IMR-90 (cell line): ENCODE data around the gene ZNF407. TPM values are rescaled to one million over a fixed set of nuclear protein-coding genes. Genes with fewer than 3 reads are reported as not detected.

Source experiments
- ATAC-seq: fragments of 200-7000 bp; cut with Tn5 transposase; 2 replicates; pipeline ENCODE4 v1.9.1; 2020; ENCODE audit warnings: low read depth, mild to moderate bottlenecking, moderate library complexity
- BruUV-seq: library from RNA; stranded (reverse); fragments of 400-500 nt; replicated peaks from 2 replicates; lab custom pipeline; 2021; lab: Mats Ljungman, UMichigan
- CTCF ChIA-PET: fragments of 300-600 bp; formaldehyde crosslinking; extraction: SDS; loops from one replicate; lab custom pipeline; 2021; ENCODE audit warnings: antibody characterized with exemption; lab: Yijun Ruan, JAX
- POLR2A ChIA-PET: fragments of 300-600 bp; sonication (Branson Sonifier 250); formaldehyde crosslinking; loops from one replicate; lab custom pipeline; 2022; ENCODE audit warnings: antibody characterized with exemption; ENCODE audit not compliant: unreplicated experiment; lab: Charles Lee
- DNase-seq: peaks from one replicate; pipeline ENCODE4 v3.0.0; 2013
- H2AFZ ChIP-seq: replicated peaks from 2 replicates; pipeline ENCODE3; 2013; ENCODE audit warnings: low read length, mild to moderate bottlenecking; ENCODE audit not compliant: poor library complexity
- H2AK5ac ChIP-seq: 2 replicates; pipeline ENCODE4 v1.6.1; 2013; ENCODE audit warnings: low read depth, low read length, inconsistent platforms
- H2AK9ac ChIP-seq: replicated peaks from 2 replicates; pipeline ENCODE3; 2013; ENCODE audit warnings: mild to moderate bottlenecking, low read depth, low read length, moderate library complexity; ENCODE audit not compliant: poor library complexity
- H2BK120ac ChIP-seq: 2 replicates; pipeline ENCODE4 v1.6.1; 2013; ENCODE audit warnings: low read depth, low read length, inconsistent platforms
- H2BK15ac ChIP-seq: 3 replicates; pipeline ENCODE4 v1.6.1; 2013; ENCODE audit warnings: low read depth, low read length, inconsistent platforms
- H2BK20ac ChIP-seq: 2 replicates; pipeline ENCODE4 v1.6.1; 2013; ENCODE audit warnings: low read depth, mild to moderate bottlenecking, inconsistent platforms, low read length, moderate library complexity
- H2BK5ac ChIP-seq: 2 replicates; pipeline ENCODE4 v1.6.1; 2013; ENCODE audit warnings: mild to moderate bottlenecking, low read depth, low read length, inconsistent platforms; ENCODE audit not compliant: poor library complexity, severe bottlenecking
- H3K14ac ChIP-seq: replicated peaks from 2 replicates; pipeline ENCODE4 v1.6.1; 2013; ENCODE audit warnings: low read depth, low read length, inconsistent platforms
- H3K18ac ChIP-seq: 2 replicates; pipeline ENCODE4 v1.6.1; 2013; ENCODE audit warnings: low read depth, low read length, control low read depth
- H3K23ac ChIP-seq: 2 replicates; pipeline ENCODE4 v1.6.1; 2013; ENCODE audit warnings: low read depth, low read length, inconsistent platforms
- H3K27ac ChIP-seq: 2 replicates; pipeline ENCODE4 v1.5.1; 2013; ENCODE audit warnings: mild to moderate bottlenecking, control low read depth, low read length; ENCODE audit not compliant: insufficient read depth
- H3K27me3 ChIP-seq: 2 replicates; pipeline ENCODE4 v1.6.1; 2013; ENCODE audit warnings: low read length; ENCODE audit not compliant: control insufficient read depth, insufficient read depth
- H3K36me3 ChIP-seq: 2 replicates; pipeline ENCODE4 v1.6.1; 2013; ENCODE audit warnings: low read length, mixed read lengths; ENCODE audit not compliant: control insufficient read depth, insufficient read depth
- H3K4ac ChIP-seq: 2 replicates; pipeline ENCODE4 v1.6.1; 2013; ENCODE audit warnings: low read depth, low read length, inconsistent platforms
- H3K4me1 ChIP-seq: 2 replicates; pipeline ENCODE4 v1.6.1; 2013; ENCODE audit warnings: low read length, mixed read lengths; ENCODE audit not compliant: control insufficient read depth, insufficient read depth
- H3K4me2 ChIP-seq: 2 replicates; pipeline ENCODE4 v1.6.1; 2013; ENCODE audit warnings: low read depth, mild to moderate bottlenecking, control low read depth, low read length, moderate library complexity
- H3K4me3 ChIP-seq: 2 replicates; pipeline ENCODE4 v1.5.1; 2013; ENCODE audit warnings: low read depth, mild to moderate bottlenecking, control low read depth, low read length, moderate library complexity; ENCODE audit not compliant: insufficient read depth
- H3K56ac ChIP-seq: 2 replicates; pipeline ENCODE4 v1.6.1; 2013; ENCODE audit warnings: low read length, inconsistent platforms; ENCODE audit not compliant: insufficient read depth; ENCODE audit errors: extremely low read depth
- H3K79me1 ChIP-seq, 2 experiments: 2 replicates each; pipeline ENCODE4 v1.6.1; 2013; ENCODE audit warnings: low read length in 2 of 2, inconsistent platforms in 1 of 2, low read depth in 1 of 2
- H3K9ac ChIP-seq: 2 replicates; pipeline ENCODE4 v1.6.1; 2013; ENCODE audit warnings: low read depth, low read length, control low read depth
- H3K9me1 ChIP-seq: 2 replicates; pipeline ENCODE4 v1.6.1; 2013; ENCODE audit warnings: low read length, inconsistent platforms; ENCODE audit not compliant: insufficient read depth
- H3K9me3 ChIP-seq: 2 replicates; pipeline ENCODE4 v1.6.1; 2013; ENCODE audit warnings: low read length; ENCODE audit not compliant: control insufficient read depth, insufficient read depth
- H4K20me1 ChIP-seq: 2 replicates; pipeline ENCODE4 v1.6.1; 2013; ENCODE audit warnings: low read length, inconsistent platforms; ENCODE audit not compliant: insufficient read depth
- H4K5ac ChIP-seq: 2 replicates; pipeline ENCODE4 v1.6.1; 2013; ENCODE audit warnings: mild to moderate bottlenecking, low read depth, low read length, control low read depth
- H4K8ac ChIP-seq, 2 experiments: 2 replicates each; pipeline ENCODE4 v1.6.1; 2013; ENCODE audit warnings: low read depth in 2 of 2, low read length in 2 of 2, control low read depth in 1 of 2, inconsistent platforms in 1 of 2
- H4K91ac ChIP-seq: 2 replicates; pipeline ENCODE4 v1.6.1; 2013; ENCODE audit warnings: low read depth, low read length, inconsistent platforms; ENCODE audit not compliant: insufficient read depth
- CEBPB ChIP-seq: IDR thresholded peaks from 2 replicates; pipeline ENCODE4 v1.6.1; 2012; ENCODE audit warnings: low read depth, low read length, improper control_type of control experiment
- CHD1 ChIP-seq: IDR thresholded peaks from 2 replicates; pipeline ENCODE4 v1.6.1; 2012; ENCODE audit warnings: low read depth, low read length, improper control_type of control experiment
- MXI1 ChIP-seq: IDR thresholded peaks from 2 replicates; pipeline ENCODE4 v1.6.1; 2012; ENCODE audit warnings: low read depth, mild to moderate bottlenecking, low read length, moderate library complexity, borderline replicate concordance
- RAD21 ChIP-seq: IDR thresholded peaks from 2 replicates; pipeline ENCODE4 v1.6.1; 2012; ENCODE audit warnings: low read length, improper control_type of control experiment
- WGBS, 2 experiments: methylation state at CpG; one replicate each; pipeline versions ENCODE4 v1.1.5 to v1.1.7; 2013; ENCODE audit warnings: missing lambda C conversion rate in 2 of 2; ENCODE audit not compliant: insufficient read length in 1 of 2; ENCODE audit errors: extremely low coverage in 2 of 2; 5-methylcytosine and 5-hydroxymethylcytosine counted together
- dilution Hi-C: fragments of 300-500 bp; cut with HindIII; formaldehyde crosslinking; loops from one replicate; pipeline ENCODE4 v1.14.3; 2018; ENCODE audit warnings: low sequenced_read_pairs; ENCODE audit not compliant: unreplicated experiment
- in situ Hi-C: fragments of 300-500 bp; cut with MboI; formaldehyde crosslinking; loops from 3 replicates; pipeline ENCODE4 v1.14.3; 2019; ENCODE audit warnings: low sequenced_read_pairs, inconsistent platforms, mixed read lengths
- intact Hi-C: fragments of 100-400 bp; cut with micrococcal nuclease; formaldehyde crosslinking; loops from 2 replicates; pipeline ENCODE4 v1.10.0; 2022
- polyA plus RNA-seq, 3 experiments: library from polyadenylated mRNA; depleted of rRNA; stranded (reverse); fragments of >200 nt; gene quantifications; 2 replicates each; pipeline ENCODE4 v1.2.3, GENCODE V29; 2012; ENCODE audit warnings: low replicate concordance in 1 of 3
- total RNA-seq: library from RNA; depleted of rRNA; stranded (reverse); fragments of >200 nt; gene quantifications from 2 replicates; pipeline ENCODE4 v1.2.3, GENCODE V29; 2012
- TF ChIP-seq, protein P1 (sequence below): fragments of 150-350 bp; IDR thresholded peaks from 2 replicates; pipeline ENCODE4 v1.6.1; 2017; ENCODE audit warnings: mild to moderate bottlenecking, antibody characterized with exemption, low read length, low read depth

The ZNF407 gene
- total and polyA plus RNA-seq, 2 of the 4 experiments (the other 2 are of a cell fraction): 3.1 to 20.1 TPM

DNA sequence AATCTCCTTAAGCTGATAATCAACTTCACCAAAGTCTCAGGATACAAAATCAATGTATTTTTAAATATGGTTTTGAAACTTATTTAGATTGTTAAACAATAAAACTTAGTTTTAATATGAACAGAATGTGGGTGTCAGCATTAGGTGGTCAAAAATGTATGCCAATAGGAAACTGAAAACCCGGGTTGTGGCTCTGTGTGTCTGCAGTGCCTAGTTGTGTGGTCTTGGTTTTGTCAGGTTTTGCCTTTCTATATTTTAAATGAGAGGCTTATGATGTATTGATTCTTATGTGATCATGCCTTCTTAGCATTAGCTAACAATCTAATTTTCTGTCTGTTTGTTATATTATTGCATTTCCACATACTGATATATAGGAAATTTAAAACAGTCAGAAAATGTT, 227.8 kb downstream of the ZNF407 start:
- H3K14ac ChIP-seq: no peak overlapping the region
- CTCF ChIA-PET: no interaction called here
- intact Hi-C loops: no loop called here
- H3K23ac ChIP-seq: no peak overlapping the region
- no peaks in the 10 kb centered on the region for H3K9me3 ChIP-seq
- no peak overlapping the region for H2BK5ac ChIP-seq
- no peaks in the 10 kb centered on the region for H3K36me3 ChIP-seq
- no peak overlapping the region for H2AK5ac ChIP-seq
- DNase-seq: no peak
- H2BK20ac ChIP-seq: no peak overlapping the region
- no peaks in the 10 kb centered on the region for H4K20me1 ChIP-seq
- no peak overlapping the region for H2AFZ ChIP-seq
- BruUV-seq: no TSS peak
- no peak overlapping the region for H4K5ac ChIP-seq
- no peaks in the 10 kb centered on the region for H3K27me3 ChIP-seq
- no peak overlapping the region for H3K56ac ChIP-seq
- no peak overlapping the region for H3K4ac ChIP-seq
- POLR2A ChIA-PET: no interaction called here
- no peak for TF ChIP-seq RAD21
- TF ChIP-seq, protein P1, sequence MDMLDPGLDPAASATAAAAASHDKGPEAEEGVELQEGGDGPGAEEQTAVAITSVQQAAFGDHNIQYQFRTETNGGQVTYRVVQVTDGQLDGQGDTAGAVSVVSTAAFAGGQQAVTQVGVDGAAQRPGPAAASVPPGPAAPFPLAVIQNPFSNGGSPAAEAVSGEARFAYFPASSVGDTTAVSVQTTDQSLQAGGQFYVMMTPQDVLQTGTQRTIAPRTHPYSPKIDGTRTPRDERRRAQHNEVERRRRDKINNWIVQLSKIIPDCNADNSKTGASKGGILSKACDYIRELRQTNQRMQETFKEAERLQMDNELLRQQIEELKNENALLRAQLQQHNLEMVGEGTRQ: no peak
- no peak for TF ChIP-seq CEBPB
- no peak for TF ChIP-seq CHD1
- TF ChIP-seq MXI1: no peak
- peaks cover 2 to 8% of the 10 kb centered on the region in 2 experiments; a peak in 1 of 4 replicates for H3K79me1 ChIP-seq
- in situ Hi-C loops: no loop called here
- no peak overlapping the region for H4K8ac ChIP-seq
- no peak overlapping the region for H3K4me2 ChIP-seq
- peaks cover 3% of the 10 kb centered on the region; the same call in 1 of the 2 replicates for H3K9me1 ChIP-seq
- no peak overlapping the region for H2BK15ac ChIP-seq
- H3K27ac ChIP-seq: no peak overlapping the region
- H2AK9ac ChIP-seq: no peak overlapping the region
- H3K4me3 ChIP-seq: no peak overlapping the region
- no peak for ATAC-seq
- no peaks in the 10 kb centered on the region for H3K4me1 ChIP-seq
- H3K18ac ChIP-seq: no peak overlapping the region
- dilution Hi-C loops: no loop called here
- no peak overlapping the region for H2BK120ac ChIP-seq
- WGBS, 2 experiments: no CpG with 5 or more reads among the region's 1 CpG
- no peak overlapping the region for H3K9ac ChIP-seq
- no peak overlapping the region for H4K91ac ChIP-seq
